Stromal cell of bone marrow (primary cell): ENCODE measurements around the gene TRIM28.

Experiments used
- DNase-seq: peaks from one replicate; pipeline ENCODE4 v3.0.0-alpha.2; 2012; ENCODE audit warnings: low read depth

The TRIM28 gene

DNA sequence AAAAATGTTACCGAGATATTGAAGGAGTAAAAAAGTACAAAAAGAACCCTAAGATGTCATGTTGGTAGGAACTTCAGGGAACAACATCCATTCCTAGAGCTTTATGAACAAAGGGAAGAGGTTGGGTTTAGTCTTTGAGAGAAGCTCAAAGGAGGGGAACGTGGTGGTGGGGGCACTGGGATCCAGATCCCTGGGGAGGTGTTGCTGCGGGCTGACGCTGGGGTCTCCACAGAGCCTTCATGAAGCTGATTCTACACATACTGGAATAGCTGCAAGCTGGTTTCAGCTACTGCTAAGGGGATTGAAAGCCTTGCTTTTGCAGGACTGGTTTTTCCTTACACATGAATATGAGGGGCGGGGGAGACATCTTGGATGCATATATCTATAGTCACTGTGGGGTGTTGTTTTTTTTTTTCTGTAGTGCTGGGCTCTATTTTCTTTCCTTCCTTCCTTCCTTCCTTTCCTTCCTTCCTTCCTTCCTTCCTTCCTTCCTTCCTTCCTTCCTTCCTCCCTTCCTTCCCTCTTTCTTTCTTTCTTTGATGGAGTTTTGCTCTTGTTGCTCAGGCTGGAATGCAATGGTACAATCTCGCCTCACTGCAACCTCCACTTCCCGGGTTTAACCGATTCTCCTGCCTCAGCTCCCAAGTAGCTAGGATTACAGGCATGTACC lies 35.7 kb downstream of the TRIM28 start:
- no peak for DNase-seq

DNA sequence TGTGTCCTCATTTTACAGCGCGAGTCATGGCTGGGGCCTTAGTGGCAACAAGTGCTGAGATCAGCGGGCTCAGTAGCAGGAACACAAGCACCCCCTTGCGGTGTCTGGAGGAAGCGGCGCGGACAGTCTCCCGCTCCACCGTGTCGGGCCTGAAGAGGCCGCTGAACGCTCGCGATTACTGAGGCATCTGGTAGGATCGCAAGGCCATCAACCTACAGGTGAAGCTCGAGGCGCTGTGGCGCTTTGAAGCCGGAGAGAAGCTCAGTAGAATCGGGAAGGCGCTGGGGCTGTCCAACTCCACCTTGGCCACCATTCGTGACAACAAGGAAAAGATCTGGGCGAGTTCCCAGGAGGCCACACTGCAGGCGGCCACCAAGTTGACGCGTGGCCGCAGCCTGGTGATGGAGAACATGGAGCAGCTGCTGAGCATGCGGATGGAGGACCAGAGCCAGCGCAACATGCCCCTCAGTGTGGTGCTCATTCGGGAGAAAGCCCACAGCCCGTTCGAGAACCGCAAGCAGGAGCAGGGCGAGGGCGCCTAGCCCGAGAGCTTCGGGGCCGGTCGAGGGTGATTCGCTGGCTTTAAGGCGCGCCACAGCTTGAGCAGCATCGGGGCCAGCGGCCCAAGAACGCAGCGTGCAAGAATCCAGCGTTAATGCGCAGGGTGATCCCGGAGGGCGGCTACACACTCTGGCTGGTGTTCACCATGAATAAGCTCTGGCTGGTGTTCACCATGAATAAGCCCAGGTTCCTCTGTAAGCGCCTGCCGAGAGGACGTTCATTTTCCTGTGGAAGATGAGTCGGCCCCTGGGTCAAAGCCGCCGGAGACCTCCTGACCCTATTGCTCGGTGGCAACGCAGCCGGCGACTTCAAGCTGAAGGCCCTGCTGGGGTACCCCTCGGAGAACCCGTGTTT lies 37.6 kb downstream of the TRIM28 start:
- peak; percentile 83 for DNase-seq

GRCh38 chr19:58582985-58583384 lies 39.1 kb downstream of the TRIM28 start:
- DNase-seq, result no peak

DNA sequence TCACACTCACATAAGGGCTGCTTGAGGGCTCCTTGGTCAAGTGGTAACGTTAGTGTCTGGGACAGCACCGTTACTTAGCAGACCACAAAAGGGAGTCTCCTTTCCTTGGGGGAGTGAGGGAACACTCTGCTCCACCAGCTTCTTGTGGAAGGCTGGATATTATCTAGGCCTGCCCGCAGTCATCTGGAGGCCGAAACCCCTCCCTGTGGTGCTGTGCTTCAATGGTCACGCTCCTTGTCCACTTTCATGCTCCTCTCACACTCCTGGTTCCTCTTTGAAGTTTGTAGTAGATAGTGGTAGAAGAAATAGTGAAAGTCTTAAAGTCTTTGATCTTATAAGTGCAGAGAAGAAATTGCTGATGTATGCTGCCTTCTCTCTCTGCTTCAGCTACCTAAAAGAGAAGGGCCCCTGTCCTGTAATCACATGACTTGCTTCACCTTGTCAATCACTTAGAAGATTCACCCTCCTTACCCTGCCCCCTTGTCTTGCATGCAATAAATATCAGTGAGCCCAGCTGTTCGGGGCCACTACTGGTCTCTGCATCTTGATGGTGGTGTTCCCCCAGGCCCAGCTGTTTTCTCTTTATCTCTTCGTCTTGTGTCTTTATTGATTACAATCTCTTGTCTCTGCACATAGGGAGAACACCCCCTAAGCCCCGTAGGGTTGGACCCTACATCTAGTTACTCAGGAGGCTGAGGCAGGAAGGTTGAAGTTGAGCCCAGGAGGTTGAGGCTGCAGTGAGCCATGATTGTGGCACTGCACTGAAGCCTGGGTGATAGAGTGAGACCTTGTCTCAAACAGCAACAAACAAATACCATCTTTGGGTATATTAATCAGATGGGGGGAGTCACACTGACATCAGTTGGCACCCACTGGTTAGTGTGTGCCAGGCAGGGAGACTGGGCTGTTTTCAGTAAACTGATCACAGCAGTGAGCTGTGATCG lies 40.9 kb downstream of the TRIM28 start:
- DNase-seq, result no peak

DNA sequence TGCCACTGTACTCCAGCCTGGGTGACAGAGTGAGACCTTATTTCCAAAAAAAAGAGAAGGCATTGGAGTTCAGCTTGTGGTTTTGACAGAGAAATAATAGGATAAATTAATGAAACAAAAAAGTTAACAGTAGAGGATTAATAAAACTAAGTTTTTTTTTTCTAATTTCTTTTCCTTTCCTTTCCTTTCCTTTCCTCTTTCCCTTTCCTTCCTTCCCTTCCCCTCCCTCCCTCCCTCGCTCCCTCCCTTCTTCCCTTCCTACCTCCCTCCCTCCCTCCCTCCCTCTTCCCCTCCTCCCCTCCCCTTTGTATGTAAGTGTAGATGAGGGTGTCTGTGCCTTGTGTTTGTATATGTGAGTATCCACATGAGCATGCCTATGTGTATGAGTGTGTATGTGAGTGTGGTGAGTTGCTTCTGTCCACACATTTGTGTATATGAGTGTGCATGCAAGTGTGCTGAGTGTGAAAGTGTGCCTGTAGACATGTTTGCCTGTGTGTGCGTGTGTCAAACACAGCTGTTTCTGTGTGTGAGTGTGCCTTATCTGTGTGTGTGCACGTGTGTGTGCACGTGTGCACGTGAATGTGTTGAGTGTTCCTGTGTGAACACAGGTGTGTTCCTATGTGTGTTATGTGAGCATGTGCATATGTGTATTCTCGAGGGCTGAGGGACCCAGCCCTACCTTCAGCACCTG lies 41.7 kb downstream of the TRIM28 start:
- no peak for DNase-seq

DNA sequence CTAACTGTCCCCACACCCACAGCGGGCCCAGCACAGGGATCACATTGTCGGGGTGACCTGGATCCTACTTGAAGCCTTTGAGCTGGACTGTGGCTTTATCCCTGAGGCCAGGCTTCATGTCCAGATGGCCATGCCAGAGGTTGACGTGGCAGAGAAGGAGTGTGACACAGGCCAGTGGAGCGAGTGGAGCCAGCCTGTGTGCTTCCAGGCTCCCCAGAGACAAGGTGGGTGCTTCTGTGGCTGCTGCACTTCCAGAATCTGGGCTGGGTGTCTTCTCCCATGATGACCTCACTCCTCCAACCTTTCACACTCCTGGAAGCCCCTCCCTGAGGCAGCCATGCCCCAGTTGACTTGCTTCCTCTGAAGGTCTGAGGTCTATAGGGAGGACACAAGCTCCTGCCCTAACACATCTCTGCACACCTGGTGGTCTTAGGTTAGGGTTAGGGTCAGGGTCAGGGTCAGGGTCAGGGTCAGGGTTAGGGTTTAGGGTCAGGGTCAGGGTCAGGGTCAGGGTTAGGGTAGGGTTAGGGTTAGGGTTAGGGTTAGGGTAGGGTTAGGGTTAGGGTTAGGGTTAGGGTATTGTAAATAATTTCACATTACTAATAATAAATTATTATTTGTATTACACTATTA lies 42.4 kb downstream of the TRIM28 start:
- DNase-seq, result no peak
